Heart left ventricle (tissue), 16 donors: ENCODE data around the gene POU6F2. TPM values are rescaled to one million over a fixed set of nuclear protein-coding genes. Genes with fewer than 3 reads are reported as not detected.

ENCODE experiments used
- ATAC-seq, 4 donors: fragments of 200-7000 bp; cut with Tn5 transposase; one replicate each; pipeline ENCODE4 v1.9.1; 2020 to 2022; ENCODE audit warnings: moderate library complexity in 4 of 4, mild to moderate bottlenecking in 3 of 4, moderate number of reproducible peaks in 1 of 4
- DNase-seq, 5 donors: peaks; one replicate each; pipeline ENCODE4 v3.0.0-alpha.2; 2020
- H3K27ac ChIP-seq, 12 donors: fragments of 200-600 bp; sonication (generic) in 4 of 12; one replicate each; pipeline versions ENCODE4 v1.5.0 to v1.8.0; 2016 to 2022; ENCODE audit warnings: mild to moderate bottlenecking in 2 of 12
- H3K27me3 ChIP-seq, 9 donors: fragments of 200-600 bp; sonication (generic) in 2 of 9; one replicate each; pipeline versions ENCODE4 v1.5.1 to v1.8.0; 2016 to 2022; ENCODE audit warnings: mild to moderate bottlenecking in 3 of 9
- H3K36me3 ChIP-seq, 9 donors: fragments of 200-600 bp; sonication (generic) in 2 of 9; one replicate each; pipeline versions ENCODE4 v1.5.0 to v1.8.0; 2018 to 2022; ENCODE audit warnings: mild to moderate bottlenecking in 2 of 9
- H3K4me1 ChIP-seq, 12 donors: fragments of 200-600 bp; sonication (generic) in 4 of 12; one replicate each; pipeline versions ENCODE4 v1.5.0 to v1.8.0; 2016 to 2022; ENCODE audit warnings: mild to moderate bottlenecking in 3 of 12
- H3K4me3 ChIP-seq, 12 donors: fragments of 200-600 bp; sonication (generic) in 4 of 12; one replicate each; pipeline versions ENCODE4 v1.5.0 to v1.8.0; 2017 to 2022; ENCODE audit warnings: mild to moderate bottlenecking in 9 of 12, moderate library complexity in 4 of 12
- H3K9me3 ChIP-seq, 12 donors: fragments of 200-600 bp; sonication (generic) in 4 of 12; one replicate each; pipeline versions ENCODE4 v1.5.0 to v1.8.0; 2016 to 2022; ENCODE audit warnings: mild to moderate bottlenecking in 1 of 12
- CTCF ChIP-seq, 12 donors: fragments of 200-600 bp; sonication (generic) in 4 of 12; IDR thresholded peaks; one replicate each; pipeline versions ENCODE4 v1.5.0 to v1.8.0; 2018 to 2022; ENCODE audit warnings: antibody characterized with exemption in 12 of 12, mild to moderate bottlenecking in 5 of 12
- POLR2A ChIP-seq, 2 donors: fragments of 450-650 bp; IDR thresholded peaks; one replicate each; pipeline ENCODE4 v1.6.1; 2017; ENCODE audit warnings: antibody characterized with exemption in 2 of 2, mild to moderate bottlenecking in 2 of 2, moderate library complexity in 2 of 2
- WGBS, 4 donors: extraction: QIAGEN DNeasy Blood & Tissue Kit in 2 of 4; methylation state at CpG; one replicate each; pipeline versions ENCODE4 v1.1.5 to v1.1.7; 2013 to 2018; 5-methylcytosine and 5-hydroxymethylcytosine counted together
- intact Hi-C, 10 donors: fragments of 100-400 bp; cut with DNase I; formaldehyde crosslinking; loops; one replicate each; pipeline versions ENCODE4 v1.11.1 to v1.14.2; 2022
- polyA plus RNA-seq, 2 donors: library from polyadenylated mRNA; stranded (reverse); fragments of 200-250 nt; gene quantifications; one replicate each; pipeline ENCODE4 v1.2.3, GENCODE V29; 2013
- total RNA-seq, 9 donors: library from RNA; depleted of rRNA in 2 of 9; stranded (reverse); fragments of >200 nt in 2 of 9; fragmentation: NEBNext Ultra II Directional in 3 of 9; extraction: Animal tissue kit (Norgen Biotek cat#: 25700) in 3 of 9; gene quantifications; one replicate each; pipeline versions ENCODE4 v1.1.0 to v1.2.4, GENCODE V29; 2016 to 2023
- donor health status: ischemic (EF 13 %, LVEDD 7.1; RV severe dilation, severe dysfunction).
- donor health status: healthy with polysubstance abuse.
- donor health status: DM: no; HTN: yes; CAD: no.
- donor health status: DM: no; HTN: no; CAD: no.
- donor health status: ischemic (EF 25% LVEDD 6.9; RV normal size, moderate dysfunction).
- donor health status: ischemic (EF 25% LVEDD 5.7; RV mildly dilated, moderate dysfunction).
- donor health status: healthy.
- donor health status: DM: yes; HTN: yes; CAD: no.
- donor health status: ischemic (EF 35%, LVEDD 5.7; RV mildly dilated, moderate dysfunction).
- donor health status: nonischemic (EF 11% LVEDD 7.7; RV severe dilation, severe dysfunction).
- donor health status: DM: yes; HTN: yes; CAD: no.
- donor health status: PGD.
- donor health status: ischemic (EF 29% LVEDD 5.4; RV normal size, mild dysfunction).
- donor health status: nonischemic (EF 23%, LVEDD 6.1; RV moderate dilation, normal function).

The POU6F2 gene
- total and polyA plus RNA-seq, 11 donors, result 0.03 to 1.2 (median 0.38) TPM; not detected in 2

DNA sequence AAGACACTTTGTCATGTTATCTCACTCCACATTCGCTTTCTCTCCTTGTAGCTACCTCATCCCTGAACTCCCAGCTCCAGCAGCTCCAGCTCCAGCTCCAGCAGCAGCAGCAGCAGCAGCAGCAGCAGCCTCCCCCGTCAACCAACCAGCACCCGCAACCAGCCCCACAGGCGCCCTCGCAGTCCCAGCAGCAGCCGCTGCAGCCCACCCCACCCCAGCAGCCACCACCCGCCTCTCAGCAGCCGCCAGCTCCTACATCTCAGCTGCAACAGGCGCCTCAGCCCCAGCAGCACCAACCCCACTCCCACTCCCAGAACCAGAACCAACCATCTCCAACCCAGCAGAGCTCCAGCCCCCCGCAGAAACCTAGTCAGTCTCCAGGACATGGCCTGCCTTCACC, 361.9 kb downstream of the POU6F2 start:
- ATAC-seq (no peak), DNase-seq (no peak)
- peaks cover 0 to 6% (median 0%) of the 10 kb centered on the region in 9 donors for H3K27me3 ChIP-seq
- peaks cover 0 to 4% (median 0%) of the 10 kb centered on the region in 12 donors for H3K4me1 ChIP-seq
- no peaks in the 10 kb centered on the region for H3K9me3 ChIP-seq
- WGBS, 4 donors, result 86 to 89% (median 88%) methylated on average over 10 of the region's 10 CpGs
- H3K4me3 ChIP-seq, result no peak overlapping the region
- H3K27ac ChIP-seq, result no peak overlapping the region
- intact Hi-C loops, result no loop called here
- TF ChIP-seq CTCF (IDR thresholded peaks at IDR 0.05) (no peak), POLR2A (IDR thresholded peaks at IDR 0.05) (no peak)
- H3K36me3 ChIP-seq, result no peaks in the 10 kb centered on the region

GRCh38 chr7:39341083-39341482, 363.4 kb downstream of the POU6F2 start:
- H3K27me3 ChIP-seq, result peaks cover 0 to 6% (median 0%) of the 10 kb centered on the region in 9 donors
- 72 to 79% (median 75%) methylated on average over 5 of the region's 5 CpGs for whole genome bisulfite sequencing, 4 donors

GRCh38 chr7:39342763-39343162, 365.1 kb downstream of the POU6F2 start:
- ATAC-seq, result no peak
- no peaks in the 10 kb centered on the region for H3K9me3 ChIP-seq

More at GRCh38 chr7:39341083-39341482, 363.4 kb downstream of the POU6F2 start:
- ATAC-seq, result peak in 2 of 4 donors; percentile 34 to 50
- Histone ChIP-seq H3K9me3 (no peaks in the 10 kb centered on the region), H3K4me3 (no peak overlapping the region), H3K36me3 (no peaks in the 10 kb centered on the region), H3K27ac (no peak overlapping the region), H3K4me1 (peaks cover 0 to 4% (median 0%) of the 10 kb centered on the region in 12 donors)
- no peak for DNase-seq
- TF ChIP-seq CTCF (IDR thresholded peaks at IDR 0.05) (no peak), POLR2A (IDR thresholded peaks at IDR 0.05) (no peak)
- intact Hi-C loops, result no loop called here

More at GRCh38 chr7:39342763-39343162, 365.1 kb downstream of the POU6F2 start:
- intact Hi-C loops, result no loop called here
- Histone ChIP-seq H3K27me3 (peaks cover 0 to 2% (median 0%) of the 10 kb centered on the region in 9 donors), H3K27ac (no peak overlapping the region), H3K4me3 (no peak overlapping the region), H3K4me1 (peaks cover 0 to 4% (median 0%) of the 10 kb centered on the region in 12 donors), H3K36me3 (no peaks in the 10 kb centered on the region)
- DNase-seq, result no peak
- TF ChIP-seq CTCF (IDR thresholded peaks at IDR 0.05) (no peak), POLR2A (IDR thresholded peaks at IDR 0.05) (no peak)
- 64 to 74% (median 69%) methylated on average over 3 of the region's 3 CpGs for WGBS, 4 donors
